ENCODE measurements around the gene HS1BP3. TPM values are rescaled to one million over a fixed set of nuclear protein-coding genes. Genes with fewer than 3 reads are reported as not detected.

HS1BP3 gene
- total RNA-seq, 1 experiment from 2014 or later: 19.6 TPM

GRCh38 chr2:20611844-20612356 is 39.0 kb downstream of the HS1BP3 start:
- no TSS peak for BruUV-seq (replicated peaks)
- DNase-seq (no peak), ATAC-seq (no peak)
- no peaks in the 10 kb centered on the region for H3K9me2 ChIP-seq (replicated peaks; ENCODE audit: low read length)
- no peak for TF ChIP-seq EZH2 (IDR thresholded peaks at IDR 0.05; ENCODE audit: low read length, unreplicated experiment)
- TF ChIP-seq EZH2phosphoT487 (IDR thresholded peaks at IDR 0.05; ENCODE audit: borderline replicate concordance, low read length): no peak
- no peak for TF ChIP-seq CTCF (conservative IDR thresholded peaks at IDR 0.05; ENCODE audit: low read depth, low read length)
- H2AFZ ChIP-seq (ENCODE audit: low read length): no peak overlapping the region
- POLR2A ChIA-PET (ENCODE audit: unreplicated experiment): no interaction called here
- H3K27me3 ChIP-seq (ENCODE audit: low read length): no peaks in the 10 kb centered on the region
- H3K4me3 ChIP-seq (ENCODE audit: low read length): no peak overlapping the region
- no peaks in the 10 kb centered on the region for H3F3A ChIP-seq (ENCODE audit: low read length, unreplicated experiment)
- H3K4me2 ChIP-seq (ENCODE audit: low read length): no peak overlapping the region
- H3K79me2 ChIP-seq (ENCODE audit: low read length): no peaks in the 10 kb centered on the region
- intact Hi-C loops (cut with micrococcal nuclease): no loop called here
- no peaks in the 10 kb centered on the region for H3K36me3 ChIP-seq (ENCODE audit: low read depth, low read length)
- H4K20me1 ChIP-seq (ENCODE audit: low read length): no peaks in the 10 kb centered on the region
- CTCF ChIA-PET: no interaction called here
- no peak overlapping the region for H3K27ac ChIP-seq (ENCODE audit: low read length)
- peaks cover 25% of the 10 kb centered on the region for H3K4me1 ChIP-seq (ENCODE audit: insufficient read depth, low read length)
- H3K9ac ChIP-seq (ENCODE audit: low read length): no peak overlapping the region
- H3K9me3 ChIP-seq (ENCODE audit: low read length): no peaks in the 10 kb centered on the region

- CTCF ChIA-PET: no interaction called here
- H3K9me2 ChIP-seq (replicated peaks; ENCODE audit: low read length): no peaks in the 10 kb centered on the region
- TF ChIP-seq EZH2phosphoT487 (IDR thresholded peaks at IDR 0.05; ENCODE audit: borderline replicate concordance, low read length) (no peak), CTCF (conservative IDR thresholded peaks at IDR 0.05; ENCODE audit: low read depth, low read length) (no peak), EZH2 (IDR thresholded peaks at IDR 0.05; ENCODE audit: low read length, unreplicated experiment) (no peak)
- no peaks in the 10 kb centered on the region for H3K79me2 ChIP-seq (ENCODE audit: low read length)
- BruUV-seq (replicated peaks): no TSS peak
- no peak overlapping the region for H2AFZ ChIP-seq (ENCODE audit: low read length)
- H3K9ac ChIP-seq (ENCODE audit: low read length): no peak overlapping the region
- POLR2A ChIA-PET (ENCODE audit: unreplicated experiment): no interaction called here
- H3K27ac ChIP-seq (ENCODE audit: low read length): no peak overlapping the region
- H3K27me3 ChIP-seq (ENCODE audit: low read length): no peaks in the 10 kb centered on the region
- no peak overlapping the region for H3K4me3 ChIP-seq (ENCODE audit: low read length)
- no peak for DNase-seq
- H3K4me2 ChIP-seq (ENCODE audit: low read length): no peak overlapping the region
- H4K20me1 ChIP-seq (ENCODE audit: low read length): no peaks in the 10 kb centered on the region
- intact Hi-C loops (cut with micrococcal nuclease): no loop called here
- no peak for ATAC-seq
- H3K4me1 ChIP-seq (ENCODE audit: insufficient read depth, low read length): peaks cover 25% of the 10 kb centered on the region
- no peaks in the 10 kb centered on the region for H3F3A ChIP-seq (ENCODE audit: low read length, unreplicated experiment)
- no peaks in the 10 kb centered on the region for H3K9me3 ChIP-seq (ENCODE audit: low read length)
- no peaks in the 10 kb centered on the region for H3K36me3 ChIP-seq (ENCODE audit: low read depth, low read length)
These were observed 39.6 kb downstream of the HS1BP3 start for GRCh38 chr2:20611077-20611843.

- CTCF ChIA-PET: no interaction called here
- Histone ChIP-seq H3K4me2 (ENCODE audit: low read length) (no peak overlapping the region), H3K9me3 (ENCODE audit: low read length) (no peaks in the 10 kb centered on the region), H3K36me3 (ENCODE audit: low read depth, low read length) (no peaks in the 10 kb centered on the region), H3K79me2 (ENCODE audit: low read length) (no peaks in the 10 kb centered on the region), H3K4me1 (ENCODE audit: insufficient read depth, low read length) (peaks cover 25% of the 10 kb centered on the region), H3K27ac (ENCODE audit: low read length) (no peak overlapping the region), H3F3A (ENCODE audit: low read length, unreplicated experiment) (no peaks in the 10 kb centered on the region), H3K9me2 (replicated peaks; ENCODE audit: low read length) (no peaks in the 10 kb centered on the region), H3K4me3 (ENCODE audit: low read length) (no peak overlapping the region), H4K20me1 (ENCODE audit: low read length) (no peaks in the 10 kb centered on the region), H3K9ac (ENCODE audit: low read length) (no peak overlapping the region), H3K27me3 (ENCODE audit: low read length) (no peaks in the 10 kb centered on the region), H2AFZ (ENCODE audit: low read length) (no peak overlapping the region)
- POLR2A ChIA-PET (ENCODE audit: unreplicated experiment): no interaction called here
- no peak for ATAC-seq
- BruUV-seq (replicated peaks): no TSS peak
- DNase-seq: no peak
- no peak for TF ChIP-seq CTCF (conservative IDR thresholded peaks at IDR 0.05; ENCODE audit: low read depth, low read length)
- no peak for TF ChIP-seq EZH2phosphoT487 (IDR thresholded peaks at IDR 0.05; ENCODE audit: borderline replicate concordance, low read length)
- TF ChIP-seq EZH2 (IDR thresholded peaks at IDR 0.05; ENCODE audit: low read length, unreplicated experiment): no peak
- intact Hi-C loops (cut with micrococcal nuclease): no loop called here
These were observed 40.9 kb downstream of the HS1BP3 start for GRCh38 chr2:20609995-20610357.

Measured in PC-3 (cell line).